GM23338 (cell line): Measurements from ENCODE around the gene RNF214. TPM values are rescaled to one million over a fixed set of nuclear protein-coding genes. Genes with fewer than 3 reads are reported as not detected.

Experiments
- ATAC-seq: fragments of 200-7000 bp; cut with Tn5 transposase; 3 replicates; pipeline ENCODE4 v1.9.1; 2020
- DNase-seq: peaks from one replicate; pipeline ENCODE4 v3.0.0-alpha.2; 2015; ENCODE audit warnings: low spot score
- H2AFZ ChIP-seq: fragments of 200-600 bp; sonication (generic); 2 replicates; pipeline ENCODE4 v1.8.0; 2016; ENCODE audit warnings: antibody characterized with exemption, mild to moderate bottlenecking, moderate library complexity
- H3F3A ChIP-seq: fragments of 200-600 bp; sonication (generic); replicated peaks from 2 replicates; pipeline ENCODE4 v1.8.0; 2017; ENCODE audit warnings: antibody characterized with exemption, mixed run types, low read depth
- H3K27ac ChIP-seq: fragments of 200-600 bp; sonication (generic); 2 replicates; pipeline ENCODE4 v1.6.1; 2016; ENCODE audit warnings: low read depth
- H3K27me3 ChIP-seq: fragments of 200-600 bp; sonication (generic); 2 replicates; pipeline ENCODE4 v1.8.0; 2016; ENCODE audit warnings: mild to moderate bottlenecking, mixed run types, moderate library complexity; ENCODE audit not compliant: insufficient read depth
- H3K36me3 ChIP-seq: fragments of 200-600 bp; sonication (generic); 2 replicates; pipeline ENCODE4 v1.8.0; 2016; ENCODE audit warnings: mild to moderate bottlenecking; ENCODE audit not compliant: insufficient read depth
- H3K4me1 ChIP-seq: fragments of 200-600 bp; sonication (generic); 2 replicates; pipeline ENCODE4 v1.8.0; 2016; ENCODE audit warnings: mild to moderate bottlenecking, moderate library complexity; ENCODE audit not compliant: insufficient read depth
- H3K4me2 ChIP-seq: fragments of 200-600 bp; sonication (generic); 2 replicates; pipeline ENCODE4 v1.7.1; 2017; ENCODE audit warnings: mixed run types
- H3K4me3 ChIP-seq: fragments of 200-600 bp; sonication (generic); 2 replicates; pipeline ENCODE4 v1.6.1; 2016; ENCODE audit warnings: mixed run types
- H3K79me2 ChIP-seq: fragments of 200-600 bp; sonication (generic); replicated peaks from 2 replicates; pipeline ENCODE4 v1.8.0; 2017; ENCODE audit warnings: mild to moderate bottlenecking; ENCODE audit not compliant: insufficient read depth
- H3K9me2 ChIP-seq: fragments of 200-600 bp; sonication (generic); 2 replicates; pipeline ENCODE4 v1.8.0; 2017; ENCODE audit not compliant: insufficient read depth
- H4K20me1 ChIP-seq: fragments of 200-600 bp; sonication (generic); replicated peaks from 2 replicates; pipeline ENCODE4 v1.8.0; 2017; ENCODE audit warnings: mild to moderate bottlenecking; ENCODE audit not compliant: insufficient read depth
- H3K27ac Mint-ChIP-seq: 2 replicates; pipeline ENCODE4 v1.8.0; 2020; ENCODE audit warnings: inconsistent platforms, mild to moderate bottlenecking, moderate library complexity, mixed read lengths
- H3K27me3 Mint-ChIP-seq: 3 replicates; pipeline ENCODE4 v1.8.0; 2022; ENCODE audit warnings: low read depth, mild to moderate bottlenecking, moderate library complexity, mixed read lengths, inconsistent platforms; ENCODE audit not compliant: insufficient read depth, poor library complexity
- H3K36me3 Mint-ChIP-seq: 3 replicates; pipeline ENCODE4 v1.8.0; 2021; ENCODE audit warnings: low read depth, mild to moderate bottlenecking, inconsistent platforms, moderate library complexity, mixed read lengths
- H3K4me1 Mint-ChIP-seq: 3 replicates; pipeline ENCODE4 v1.8.0; 2020; ENCODE audit warnings: mild to moderate bottlenecking, inconsistent platforms, mixed read lengths
- H3K4me3 Mint-ChIP-seq: 3 replicates; pipeline ENCODE4 v1.8.0; 2021; ENCODE audit warnings: moderate library complexity, mild to moderate bottlenecking, inconsistent platforms, mixed read lengths
- H3K9me3 Mint-ChIP-seq: 3 replicates; pipeline ENCODE4 v1.8.0; 2020; ENCODE audit warnings: moderate library complexity, mild to moderate bottlenecking, inconsistent platforms, mixed read lengths
- CREB1 ChIP-seq: fragments of 250-450 bp; sonication (Bioruptor Pico); IDR thresholded peaks from 2 replicates; pipeline ENCODE4 v1.5.0; 2020; ENCODE audit warnings: low read depth, mild to moderate bottlenecking, moderate library complexity
- EZH2 ChIP-seq: fragments of 200-600 bp; sonication (generic); IDR thresholded peaks from one replicate; pipeline ENCODE4 v1.8.0; 2017; ENCODE audit warnings: antibody characterized with exemption, mild to moderate bottlenecking, low read depth; ENCODE audit not compliant: unreplicated experiment
- EZH2phosphoT487 ChIP-seq: fragments of 200-600 bp; sonication (generic); IDR thresholded peaks from one replicate; pipeline ENCODE4 v1.8.1; 2018; ENCODE audit warnings: antibody characterized with exemption; ENCODE audit not compliant: unreplicated experiment
- JUNB ChIP-seq: IDR thresholded peaks from one replicate; pipeline ENCODE4 v1.6.1; 2016; ENCODE audit warnings: antibody characterized with exemption; ENCODE audit not compliant: unreplicated experiment
- NANOG ChIP-seq: IDR thresholded peaks from 2 replicates; pipeline ENCODE4 v1.6.1; 2016; ENCODE audit warnings: antibody characterized with exemption, borderline replicate concordance
- POLR2AphosphoS5 ChIP-seq: IDR thresholded peaks from 2 replicates; pipeline ENCODE4 v1.6.1; 2016; ENCODE audit warnings: antibody characterized with exemption, low read depth
- STAT1 ChIP-seq: IDR thresholded peaks from one replicate; pipeline ENCODE4 v1.6.1; 2016; ENCODE audit warnings: antibody characterized with exemption; ENCODE audit not compliant: unreplicated experiment
- ZNF114 ChIP-seq: fragments of 250-450 bp; sonication (Bioruptor Pico); IDR thresholded peaks from 2 replicates; pipeline ENCODE4 v1.5.0; 2020; ENCODE audit warnings: mild to moderate bottlenecking, moderate library complexity
- ZNF331 ChIP-seq: fragments of 250-450 bp; sonication (Bioruptor Pico); IDR thresholded peaks from 2 replicates; pipeline ENCODE4 v1.5.0; 2020; ENCODE audit warnings: low read depth, mild to moderate bottlenecking, moderate library complexity
- polyA plus RNA-seq: library from polyadenylated mRNA; unstranded; fragments of >200 nt; fragmentation: Nextera tagmentation; extraction: Ambion mirVana; gene quantifications from 2 replicates; pipeline ENCODE4 v1.2.1, GENCODE V29; 2016
- total RNA-seq: library from RNA; depleted of rRNA; stranded (reverse); fragments of >200 nt; shearing (Covaris generic); gene quantifications from 2 replicates; pipeline ENCODE4 v1.2.3, GENCODE V29; 2014
- TF ChIP-seq, protein P1 (sequence below): IDR thresholded peaks from 2 replicates; pipeline ENCODE4 v1.6.1; 2016; ENCODE audit warnings: antibody characterized with exemption
- TF ChIP-seq, protein P2 (sequence below): fragments of 250-450 bp; sonication (Bioruptor Pico); IDR thresholded peaks from 2 replicates; pipeline ENCODE4 v1.5.0; 2020; ENCODE audit warnings: mild to moderate bottlenecking, moderate library complexity
- TF ChIP-seq, protein P3 (sequence below), 2 experiments: fragments of 200-600 bp in 1 of 2; sonication (generic) in 1 of 2; conservative IDR thresholded peaks; 2 replicates each; pipeline versions ENCODE4 v1.5.1 to v1.6.1; 2016 to 2017; ENCODE audit warnings: antibody characterized with exemption in 2 of 2, low read depth in 2 of 2, mild to moderate bottlenecking in 2 of 2, moderate library complexity in 1 of 2

Gene RNF214
- total and polyA plus RNA-seq, 2 experiments from 2014 or later: 19.4 to 28.4 TPM

DNA sequence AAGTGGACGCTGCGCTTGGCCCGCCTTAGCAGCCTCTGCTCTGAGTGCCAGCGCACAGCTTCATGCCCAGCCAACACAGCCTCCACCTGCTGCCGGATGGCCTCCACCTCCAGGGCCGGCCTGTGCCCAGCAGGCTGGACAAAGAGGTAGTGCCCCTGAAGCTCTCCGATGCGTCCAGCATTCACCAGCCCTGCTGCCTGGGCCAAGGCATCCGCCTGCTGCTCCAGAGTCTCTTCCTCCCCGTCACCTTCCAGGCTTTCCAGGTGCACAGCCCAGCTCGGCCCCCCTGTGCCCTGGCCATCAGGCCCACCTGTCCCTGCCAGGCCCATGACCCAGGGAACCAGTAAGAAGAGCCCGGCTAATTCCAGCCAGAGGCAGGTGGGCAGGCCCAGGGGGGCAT lies 3.1 kb upstream of the RNF214 start:
- H3K9me2 ChIP-seq: no peaks in the 10 kb centered on the region
- H3K27me3 Mint-ChIP-seq: peaks cover 17% of the 10 kb centered on the region
- DNase-seq (no peak), ATAC-seq (no peak)
- H3K4me2 ChIP-seq: no peak overlapping the region
- no peaks in the 10 kb centered on the region for H3K9me3 Mint-ChIP-seq
- H3K4me1 Mint-ChIP-seq: peaks cover 25% of the 10 kb centered on the region
- peaks cover 7% of the 10 kb centered on the region; the same call in 1 of the 2 replicates for H4K20me1 ChIP-seq
- no peak overlapping the region for H3K27ac Mint-ChIP-seq
- peaks cover 34% of the 10 kb centered on the region for H3K79me2 ChIP-seq
- H3K4me1 ChIP-seq: peaks cover 7% of the 10 kb centered on the region
- H3K36me3 Mint-ChIP-seq: peaks cover 16% of the 10 kb centered on the region
- TF ChIP-seq, protein P1, sequence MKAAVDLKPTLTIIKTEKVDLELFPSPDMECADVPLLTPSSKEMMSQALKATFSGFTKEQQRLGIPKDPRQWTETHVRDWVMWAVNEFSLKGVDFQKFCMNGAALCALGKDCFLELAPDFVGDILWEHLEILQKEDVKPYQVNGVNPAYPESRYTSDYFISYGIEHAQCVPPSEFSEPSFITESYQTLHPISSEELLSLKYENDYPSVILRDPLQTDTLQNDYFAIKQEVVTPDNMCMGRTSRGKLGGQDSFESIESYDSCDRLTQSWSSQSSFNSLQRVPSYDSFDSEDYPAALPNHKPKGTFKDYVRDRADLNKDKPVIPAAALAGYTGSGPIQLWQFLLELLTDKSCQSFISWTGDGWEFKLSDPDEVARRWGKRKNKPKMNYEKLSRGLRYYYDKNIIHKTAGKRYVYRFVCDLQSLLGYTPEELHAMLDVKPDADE: no peak
- TF ChIP-seq CREB1 (CRISPR knock-in tag): no peak
- H2AFZ ChIP-seq: no peak overlapping the region
- no peaks in the 10 kb centered on the region for H3K27me3 ChIP-seq
- no peak overlapping the region for H3K27ac ChIP-seq
- no peak overlapping the region for H3K4me3 Mint-ChIP-seq
- H3K36me3 ChIP-seq: no peaks in the 10 kb centered on the region
- no peak overlapping the region for H3K4me3 ChIP-seq
- peaks cover 7% of the 10 kb centered on the region; the same call in 1 of the 2 replicates for H3F3A ChIP-seq

DNA sequence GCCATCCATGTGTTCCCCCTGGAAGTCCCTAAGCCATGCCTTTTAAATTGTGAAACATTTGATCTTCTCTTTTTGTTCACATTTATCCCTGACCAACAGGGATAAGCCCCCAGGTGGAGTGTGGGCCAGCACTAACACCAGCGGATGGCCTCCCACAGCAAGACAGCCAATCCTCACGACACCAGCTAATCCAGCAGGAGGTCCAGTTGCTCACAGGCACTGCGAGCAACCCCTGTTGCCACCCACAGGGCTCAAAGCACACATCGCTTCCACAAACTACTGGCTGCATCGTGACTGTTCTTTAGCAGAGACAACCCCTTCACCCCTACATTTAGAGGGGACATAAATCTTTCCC lies 2.6 kb upstream of the RNF214 start:
- Histone ChIP-seq H3K4me1 (peaks cover 7% of the 10 kb centered on the region), H3K4me2 (no peak overlapping the region), H3K36me3 (no peaks in the 10 kb centered on the region), H3K27ac (no peak overlapping the region), H3K9me2 (no peaks in the 10 kb centered on the region), H2AFZ (no peak overlapping the region), H4K20me1 (peaks cover 7% of the 10 kb centered on the region; the same call in 1 of the 2 replicates), H3K4me3 (no peak overlapping the region), H3K27me3 (no peaks in the 10 kb centered on the region), H3F3A (peaks cover 7% of the 10 kb centered on the region; the same call in 1 of the 2 replicates), H3K79me2 (peaks cover 39% of the 10 kb centered on the region)
- H3K4me1 Mint-ChIP-seq: peaks cover 25% of the 10 kb centered on the region
- ATAC-seq: no peak
- no peak overlapping the region for H3K27ac Mint-ChIP-seq
- H3K4me3 Mint-ChIP-seq: no peak overlapping the region
- DNase-seq: no peak
- H3K27me3 Mint-ChIP-seq: peaks cover 17% of the 10 kb centered on the region
- H3K36me3 Mint-ChIP-seq: peaks cover 16% of the 10 kb centered on the region
- H3K9me3 Mint-ChIP-seq: no peaks in the 10 kb centered on the region
- no peak for TF ChIP-seq EZH2phosphoT487
- TF ChIP-seq, protein P2, sequence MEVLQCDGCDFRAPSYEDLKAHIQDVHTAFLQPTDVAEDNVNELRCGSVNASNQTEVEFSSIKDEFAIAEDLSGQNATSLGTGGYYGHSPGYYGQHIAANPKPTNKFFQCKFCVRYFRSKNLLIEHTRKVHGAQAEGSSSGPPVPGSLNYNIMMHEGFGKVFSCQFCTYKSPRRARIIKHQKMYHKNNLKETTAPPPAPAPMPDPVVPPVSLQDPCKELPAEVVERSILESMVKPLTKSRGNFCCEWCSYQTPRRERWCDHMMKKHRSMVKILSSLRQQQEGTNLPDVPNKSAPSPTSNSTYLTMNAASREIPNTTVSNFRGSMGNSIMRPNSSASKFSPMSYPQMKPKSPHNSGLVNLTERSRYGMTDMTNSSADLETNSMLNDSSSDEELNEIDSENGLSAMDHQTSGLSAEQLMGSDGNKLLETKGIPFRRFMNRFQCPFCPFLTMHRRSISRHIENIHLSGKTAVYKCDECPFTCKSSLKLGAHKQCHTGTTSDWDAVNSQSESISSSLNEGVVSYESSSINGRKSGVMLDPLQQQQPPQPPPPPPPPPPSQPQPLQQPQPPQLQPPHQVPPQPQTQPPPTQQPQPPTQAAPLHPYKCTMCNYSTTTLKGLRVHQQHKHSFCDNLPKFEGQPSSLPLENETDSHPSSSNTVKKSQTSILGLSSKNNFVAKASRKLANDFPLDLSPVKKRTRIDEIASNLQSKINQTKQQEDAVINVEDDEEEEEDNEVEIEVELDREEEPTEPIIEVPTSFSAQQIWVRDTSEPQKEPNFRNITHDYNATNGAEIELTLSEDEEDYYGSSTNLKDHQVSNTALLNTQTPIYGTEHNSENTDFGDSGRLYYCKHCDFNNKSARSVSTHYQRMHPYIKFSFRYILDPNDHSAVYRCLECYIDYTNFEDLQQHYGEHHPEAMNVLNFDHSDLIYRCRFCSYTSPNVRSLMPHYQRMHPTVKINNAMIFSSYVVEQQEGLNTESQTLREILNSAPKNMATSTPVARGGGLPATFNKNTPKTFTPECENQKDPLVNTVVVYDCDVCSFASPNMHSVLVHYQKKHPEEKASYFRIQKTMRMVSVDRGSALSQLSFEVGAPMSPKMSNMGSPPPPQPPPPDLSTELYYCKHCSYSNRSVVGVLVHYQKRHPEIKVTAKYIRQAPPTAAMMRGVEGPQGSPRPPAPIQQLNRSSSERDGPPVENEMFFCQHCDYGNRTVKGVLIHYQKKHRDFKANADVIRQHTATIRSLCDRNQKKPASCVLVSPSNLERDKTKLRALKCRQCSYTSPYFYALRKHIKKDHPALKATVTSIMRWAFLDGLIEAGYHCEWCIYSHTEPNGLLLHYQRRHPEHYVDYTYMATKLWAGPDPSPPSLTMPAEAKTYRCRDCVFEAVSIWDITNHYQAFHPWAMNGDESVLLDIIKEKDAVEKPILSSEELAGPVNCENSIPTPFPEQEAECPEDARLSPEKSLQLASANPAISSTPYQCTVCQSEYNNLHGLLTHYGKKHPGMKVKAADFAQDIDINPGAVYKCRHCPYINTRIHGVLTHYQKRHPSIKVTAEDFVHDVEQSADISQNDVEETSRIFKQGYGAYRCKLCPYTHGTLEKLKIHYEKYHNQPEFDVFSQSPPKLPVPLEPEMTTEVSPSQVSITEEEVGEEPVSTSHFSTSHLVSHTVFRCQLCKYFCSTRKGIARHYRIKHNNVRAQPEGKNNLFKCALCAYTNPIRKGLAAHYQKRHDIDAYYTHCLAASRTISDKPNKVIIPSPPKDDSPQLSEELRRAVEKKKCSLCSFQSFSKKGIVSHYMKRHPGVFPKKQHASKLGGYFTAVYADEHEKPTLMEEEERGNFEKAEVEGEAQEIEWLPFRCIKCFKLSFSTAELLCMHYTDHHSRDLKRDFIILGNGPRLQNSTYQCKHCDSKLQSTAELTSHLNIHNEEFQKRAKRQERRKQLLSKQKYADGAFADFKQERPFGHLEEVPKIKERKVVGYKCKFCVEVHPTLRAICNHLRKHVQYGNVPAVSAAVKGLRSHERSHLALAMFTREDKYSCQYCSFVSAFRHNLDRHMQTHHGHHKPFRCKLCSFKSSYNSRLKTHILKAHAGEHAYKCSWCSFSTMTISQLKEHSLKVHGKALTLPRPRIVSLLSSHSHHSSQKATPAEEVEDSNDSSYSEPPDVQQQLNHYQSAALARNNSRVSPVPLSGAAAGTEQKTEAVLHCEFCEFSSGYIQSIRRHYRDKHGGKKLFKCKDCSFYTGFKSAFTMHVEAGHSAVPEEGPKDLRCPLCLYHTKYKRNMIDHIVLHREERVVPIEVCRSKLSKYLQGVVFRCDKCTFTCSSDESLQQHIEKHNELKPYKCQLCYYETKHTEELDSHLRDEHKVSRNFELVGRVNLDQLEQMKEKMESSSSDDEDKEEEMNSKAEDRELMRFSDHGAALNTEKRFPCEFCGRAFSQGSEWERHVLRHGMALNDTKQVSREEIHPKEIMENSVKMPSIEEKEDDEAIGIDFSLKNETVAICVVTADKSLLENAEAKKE: no peak
- TF ChIP-seq STAT1: no peak
- TF ChIP-seq EZH2: no peak
- TF ChIP-seq JUNB: no peak
- no peak for TF ChIP-seq POLR2AphosphoS5
- TF ChIP-seq NANOG: no peak
- TF ChIP-seq ZNF331 (CRISPR knock-in tag): no peak
- TF ChIP-seq, protein P3, sequence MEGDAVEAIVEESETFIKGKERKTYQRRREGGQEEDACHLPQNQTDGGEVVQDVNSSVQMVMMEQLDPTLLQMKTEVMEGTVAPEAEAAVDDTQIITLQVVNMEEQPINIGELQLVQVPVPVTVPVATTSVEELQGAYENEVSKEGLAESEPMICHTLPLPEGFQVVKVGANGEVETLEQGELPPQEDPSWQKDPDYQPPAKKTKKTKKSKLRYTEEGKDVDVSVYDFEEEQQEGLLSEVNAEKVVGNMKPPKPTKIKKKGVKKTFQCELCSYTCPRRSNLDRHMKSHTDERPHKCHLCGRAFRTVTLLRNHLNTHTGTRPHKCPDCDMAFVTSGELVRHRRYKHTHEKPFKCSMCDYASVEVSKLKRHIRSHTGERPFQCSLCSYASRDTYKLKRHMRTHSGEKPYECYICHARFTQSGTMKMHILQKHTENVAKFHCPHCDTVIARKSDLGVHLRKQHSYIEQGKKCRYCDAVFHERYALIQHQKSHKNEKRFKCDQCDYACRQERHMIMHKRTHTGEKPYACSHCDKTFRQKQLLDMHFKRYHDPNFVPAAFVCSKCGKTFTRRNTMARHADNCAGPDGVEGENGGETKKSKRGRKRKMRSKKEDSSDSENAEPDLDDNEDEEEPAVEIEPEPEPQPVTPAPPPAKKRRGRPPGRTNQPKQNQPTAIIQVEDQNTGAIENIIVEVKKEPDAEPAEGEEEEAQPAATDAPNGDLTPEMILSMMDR (conservative IDR thresholded peaks at IDR 0.05; ENCODE audit: low read depth in 2 of 2): no peak
- no peak for TF ChIP-seq ZNF114 (CRISPR knock-in tag)
- TF ChIP-seq, protein P1: no peak
- no peak for TF ChIP-seq CREB1 (CRISPR knock-in tag)
